Activated T-helper 9 cell treated with anti-CD3 and anti-CD28 coated beads, Interleukin-2, amount 50 U/mL, for 16 hours (primary cell): ENCODE data around the gene SVIL.
"Not testable (repeated sequence)": the region's sequence is repeated elsewhere in the genome, so short reads cannot be mapped to it uniquely, and the experiment has no call there.

Source experiments
- DNase-seq: peaks from one replicate; pipeline ENCODE4 v3.0.0-alpha.2; 2020; ENCODE audit warnings: low read depth

The SVIL gene

GRCh38 chr10:29574212-29575097 lies 60.3 kb downstream of the SVIL start:
- DNase-seq = not testable (repeated sequence)

GRCh38 chr10:29570248-29570647 lies 64.5 kb downstream of the SVIL start:
- DNase-seq = not testable (repeated sequence)

GRCh38 chr10:29569795-29570194 lies 65.0 kb downstream of the SVIL start:
- DNase-seq = no peak

GRCh38 chr10:29567003-29567402 lies 67.8 kb downstream of the SVIL start:
- DNase-seq = no peak

GRCh38 chr10:29566209-29566608 lies 68.6 kb downstream of the SVIL start:
- DNase-seq = not testable (repeated sequence)

- no peak for DNase-seq
Observed at GRCh38 chr10:29563420-29564035, 71.2 kb downstream of the SVIL start.

- DNase-seq = not testable (repeated sequence)
Observed at GRCh38 chr10:29563006-29563405, 71.8 kb downstream of the SVIL start.

GRCh38 chr10:29559996-29560395 lies 74.8 kb downstream of the SVIL start:
- no peak for DNase-seq

GRCh38 chr10:29557665-29558064 lies 77.1 kb downstream of the SVIL start:
- no peak for DNase-seq

- DNase-seq = no peak
Observed at GRCh38 chr10:29555746-29556481, 78.9 kb downstream of the SVIL start.

GRCh38 chr10:29555091-29555745 lies 79.6 kb downstream of the SVIL start:
- no peak for DNase-seq

GRCh38 chr10:29554660-29555059 lies 80.1 kb downstream of the SVIL start:
- no peak for DNase-seq

- no peak for DNase-seq
Observed at GRCh38 chr10:29553544-29554250, 81.1 kb downstream of the SVIL start.

- DNase-seq = not testable (repeated sequence)
Observed at GRCh38 chr10:29553116-29553515, 81.7 kb downstream of the SVIL start.

- not testable (repeated sequence) for DNase-seq
Observed at GRCh38 chr10:29549493-29549892, 85.3 kb downstream of the SVIL start.

- no peak for DNase-seq
Observed at GRCh38 chr10:29546773-29547313, 87.9 kb downstream of the SVIL start.

- DNase-seq = no peak
Observed at GRCh38 chr10:29545122-29545521, 89.6 kb downstream of the SVIL start.

- DNase-seq = no peak
Observed at GRCh38 chr10:29543715-29544114, 91.1 kb downstream of the SVIL start.

GRCh38 chr10:29542723-29543122 lies 92.0 kb downstream of the SVIL start:
- DNase-seq = no peak

GRCh38 chr10:29541422-29542210 lies 93.2 kb downstream of the SVIL start:
- DNase-seq = no peak
